ENCODE measurements around the gene MPIG6B.

Gene MPIG6B

DNA sequence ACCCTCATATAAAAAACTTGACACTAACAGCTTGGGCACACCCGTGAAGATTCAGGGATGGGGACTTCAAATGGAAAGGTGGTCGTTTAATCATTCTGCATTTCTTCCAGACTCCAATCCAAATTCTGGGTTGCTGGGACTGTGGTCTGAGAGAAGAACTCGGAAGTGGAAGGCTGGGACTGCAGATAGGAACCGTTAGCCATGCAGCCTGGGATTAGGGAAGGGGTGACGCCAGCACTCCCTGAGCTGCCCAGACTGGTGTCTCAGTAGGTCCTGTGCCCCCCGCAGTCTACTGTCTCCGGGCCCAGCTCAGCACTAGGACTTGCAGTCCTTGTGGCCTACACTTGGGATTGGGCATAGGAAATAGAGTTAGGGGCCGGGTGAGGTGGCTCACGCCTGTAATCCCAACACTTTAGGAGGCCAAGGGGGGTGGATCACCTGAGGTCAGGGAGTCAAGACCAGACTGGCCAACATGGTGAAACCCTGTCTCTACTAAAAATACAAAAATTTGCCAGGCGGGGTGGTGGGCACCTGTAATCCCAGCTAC lies 13.7 kb downstream of the MPIG6B start:
- Histone ChIP-seq H3K9me3 (ENCODE audit: low read length) (no peaks in the 10 kb centered on the region), H4K20me1 (ENCODE audit: insufficient read depth, low read length) (no peaks in the 10 kb centered on the region), H3K9me2 (ENCODE audit: low read depth, low read length) (no peaks in the 10 kb centered on the region), H3K36me3 (ENCODE audit: insufficient read depth, low read length) (peaks cover 31% of the 10 kb centered on the region), H3F3A (ENCODE audit: insufficient read depth, low read length) (0 out of 2 replicates have a peak, but pooled peaks cover 3% of the 10 kb centered on the region), H3K4me2 (ENCODE audit: low read length) (peak overlapping the region; percentile 79), H3K4me3 (ENCODE audit: low read depth, low read length, poor library complexity, severe bottlenecking) (peak overlapping the region; percentile 82), H3K27me3 (ENCODE audit: insufficient read depth, low read length) (no peaks in the 10 kb centered on the region), H3K4me1 (ENCODE audit: insufficient read depth, low read length, severe bottlenecking) (peaks cover 55% of the 10 kb centered on the region), H3K9ac (ENCODE audit: low read length) (peak overlapping the region; percentile 87), H3K27ac (ENCODE audit: low read depth, low read length, poor library complexity, severe bottlenecking) (peak overlapping the region; percentile 94), H3K79me2 (ENCODE audit: insufficient read depth, low read length) (peaks cover 10% of the 10 kb centered on the region; the same call in 1 of the 2 replicates), H2AFZ (ENCODE audit: low read length) (no peak overlapping the region)
- TF ChIP-seq CTCF (IDR thresholded peaks at IDR 0.05; ENCODE audit: low read length) (no peak), EZH2 (IDR thresholded peaks at IDR 0.05; ENCODE audit: borderline replicate concordance, low read length) (no peak)

GRCh38 chr6:31737315-31737990 lies 14.3 kb downstream of the MPIG6B start:
- Histone ChIP-seq H4K20me1 (ENCODE audit: insufficient read depth, low read length) (no peaks in the 10 kb centered on the region), H3K27me3 (ENCODE audit: insufficient read depth, low read length) (no peaks in the 10 kb centered on the region), H3K27ac (ENCODE audit: low read depth, low read length, poor library complexity, severe bottlenecking) (peak overlapping the region; percentile 94), H2AFZ (ENCODE audit: low read length) (no peak overlapping the region), H3K4me1 (ENCODE audit: insufficient read depth, low read length, severe bottlenecking) (peaks cover 55% of the 10 kb centered on the region), H3K4me2 (ENCODE audit: low read length) (peak overlapping the region; percentile 79), H3K9me2 (ENCODE audit: low read depth, low read length) (no peaks in the 10 kb centered on the region), H3K9me3 (ENCODE audit: low read length) (no peaks in the 10 kb centered on the region), H3K4me3 (ENCODE audit: low read depth, low read length, poor library complexity, severe bottlenecking) (peak overlapping the region; percentile 68), H3K36me3 (ENCODE audit: insufficient read depth, low read length) (peaks cover 31% of the 10 kb centered on the region), H3K9ac (ENCODE audit: low read length) (peak overlapping the region; percentile 87), H3F3A (ENCODE audit: insufficient read depth, low read length) (0 out of 2 replicates have a peak, but pooled peaks cover 3% of the 10 kb centered on the region), H3K79me2 (ENCODE audit: insufficient read depth, low read length) (peaks cover 10% of the 10 kb centered on the region; the same call in 1 of the 2 replicates)
- TF ChIP-seq EZH2 (IDR thresholded peaks at IDR 0.05; ENCODE audit: borderline replicate concordance, low read length) (no peak), CTCF (IDR thresholded peaks at IDR 0.05; ENCODE audit: low read length) (no peak)

DNA sequence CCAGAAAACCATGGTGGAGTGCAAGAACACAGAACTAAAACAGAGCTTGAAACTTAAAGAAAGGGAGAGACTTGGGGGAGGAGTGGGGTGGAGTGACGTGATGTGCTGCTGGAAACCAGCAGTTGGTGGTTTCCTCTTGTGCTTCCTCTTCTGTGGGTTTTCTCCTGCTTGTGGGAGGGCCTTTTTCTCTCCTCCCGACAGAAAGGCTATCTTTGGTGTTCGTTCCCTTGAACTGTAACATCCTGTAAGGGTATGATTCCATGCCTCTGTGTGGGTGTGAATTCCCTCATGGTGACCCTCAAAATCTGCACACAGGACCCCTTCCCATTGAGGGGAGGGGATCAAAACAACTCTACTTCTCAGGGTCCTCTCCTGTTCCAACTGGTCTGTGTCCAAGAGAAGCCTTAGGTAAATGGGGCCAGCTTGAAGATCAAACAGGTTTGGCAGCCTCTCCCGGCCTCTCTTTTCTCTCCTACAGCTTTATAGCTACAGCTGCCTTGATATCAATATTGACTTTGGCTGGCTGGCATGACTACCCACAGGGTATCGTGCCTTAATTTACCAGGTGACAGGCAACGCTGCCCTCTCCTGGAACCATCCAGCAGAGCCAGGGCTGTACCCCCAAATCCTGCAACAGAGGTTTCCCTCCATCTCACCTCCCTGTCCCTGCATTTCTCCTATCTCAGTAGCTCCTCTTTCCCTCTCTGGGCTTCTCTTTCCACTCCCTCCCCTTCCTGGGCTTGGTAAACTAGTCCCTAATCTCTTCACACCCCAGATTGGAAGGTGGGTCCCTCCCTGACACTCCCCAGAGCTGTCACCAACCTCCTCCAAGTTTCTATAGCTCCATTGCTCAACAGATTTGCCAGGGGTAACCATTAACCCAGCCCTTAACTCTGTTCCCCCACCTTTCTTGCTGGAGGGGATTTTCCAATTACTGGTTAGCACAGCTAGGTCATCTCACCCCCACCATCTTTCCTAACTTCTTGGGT lies 15.1 kb downstream of the MPIG6B start:
- H3K9me3 ChIP-seq (ENCODE audit: low read length): no peaks in the 10 kb centered on the region
- peak overlapping the region; percentile 68 for H3K4me3 ChIP-seq (ENCODE audit: low read depth, low read length, poor library complexity, severe bottlenecking)
- peak overlapping the region; percentile 79 for H3K4me2 ChIP-seq (ENCODE audit: low read length)
- H3K9ac ChIP-seq (ENCODE audit: low read length): peak overlapping the region; percentile 87
- H3K9me2 ChIP-seq (ENCODE audit: low read depth, low read length): no peaks in the 10 kb centered on the region
- H3K79me2 ChIP-seq (ENCODE audit: insufficient read depth, low read length): peaks cover 10% of the 10 kb centered on the region; the same call in 1 of the 2 replicates
- peak overlapping the region; percentile 94 for H3K27ac ChIP-seq (ENCODE audit: low read depth, low read length, poor library complexity, severe bottlenecking)
- 0 out of 2 replicates have a peak, but pooled peaks cover 3% of the 10 kb centered on the region for H3F3A ChIP-seq (ENCODE audit: insufficient read depth, low read length)
- no peaks in the 10 kb centered on the region for H3K27me3 ChIP-seq (ENCODE audit: insufficient read depth, low read length)
- no peak for TF ChIP-seq EZH2 (IDR thresholded peaks at IDR 0.05; ENCODE audit: borderline replicate concordance, low read length)
- TF ChIP-seq CTCF (IDR thresholded peaks at IDR 0.05; ENCODE audit: low read length): peak; percentile 35; the same call in 1 of the 2 replicates
- H3K4me1 ChIP-seq (ENCODE audit: insufficient read depth, low read length, severe bottlenecking): peaks cover 55% of the 10 kb centered on the region
- H2AFZ ChIP-seq (ENCODE audit: low read length): no peak overlapping the region
- H4K20me1 ChIP-seq (ENCODE audit: insufficient read depth, low read length): no peaks in the 10 kb centered on the region
- H3K36me3 ChIP-seq (ENCODE audit: insufficient read depth, low read length): peaks cover 34% of the 10 kb centered on the region
